ENCODE measurements around the gene CDH13. TPM values are rescaled to one million over a fixed set of nuclear protein-coding genes. Genes with fewer than 3 reads are reported as not detected.

CDH13 gene
- not detected in 2 replicates for total RNA-seq

DNA sequence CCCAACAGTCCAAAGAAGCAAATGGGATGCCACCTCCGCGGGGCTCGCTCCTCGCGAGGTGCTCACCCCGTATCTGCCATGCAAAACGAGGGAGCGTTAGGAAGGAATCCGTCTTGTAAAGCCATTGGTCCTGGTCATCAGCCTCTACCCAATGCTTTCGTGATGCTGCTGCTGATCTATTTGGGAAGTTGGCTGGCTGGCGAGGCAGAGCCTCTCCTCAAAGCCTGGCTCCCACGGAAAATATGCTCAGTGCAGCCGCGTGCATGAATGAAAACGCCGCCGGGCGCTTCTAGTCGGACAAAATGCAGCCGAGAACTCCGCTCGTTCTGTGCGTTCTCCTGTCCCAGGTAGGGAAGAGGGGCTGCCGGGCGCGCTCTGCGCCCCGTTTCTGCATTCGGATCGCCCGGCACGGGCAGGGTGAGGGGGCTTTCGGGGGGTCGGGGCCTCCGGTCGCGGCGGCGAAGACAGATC lies at the start of gene CDH13:
TSS of gene CDH13 (plus strand) at position 179 of the 471 bp plus-strand sequence.
- H3K27me3 Mint-ChIP-seq = peaks cover 65% of the 10 kb centered on the region
- intact Hi-C loops (cut with micrococcal nuclease) = no loop called here
- no peak within 1 kb of the TSS for H3K4me3 Mint-ChIP-seq
- no peak for DNase-seq
- H3K27ac Mint-ChIP-seq = no peak within 1 kb of the TSS
- H3K9me3 Mint-ChIP-seq = no peaks in the 10 kb centered on the region
- H3K36me3 Mint-ChIP-seq (ENCODE audit: low read depth) = no peaks in the 10 kb centered on the region
- H3K4me1 Mint-ChIP-seq = no peaks in the 10 kb centered on the region

DNA sequence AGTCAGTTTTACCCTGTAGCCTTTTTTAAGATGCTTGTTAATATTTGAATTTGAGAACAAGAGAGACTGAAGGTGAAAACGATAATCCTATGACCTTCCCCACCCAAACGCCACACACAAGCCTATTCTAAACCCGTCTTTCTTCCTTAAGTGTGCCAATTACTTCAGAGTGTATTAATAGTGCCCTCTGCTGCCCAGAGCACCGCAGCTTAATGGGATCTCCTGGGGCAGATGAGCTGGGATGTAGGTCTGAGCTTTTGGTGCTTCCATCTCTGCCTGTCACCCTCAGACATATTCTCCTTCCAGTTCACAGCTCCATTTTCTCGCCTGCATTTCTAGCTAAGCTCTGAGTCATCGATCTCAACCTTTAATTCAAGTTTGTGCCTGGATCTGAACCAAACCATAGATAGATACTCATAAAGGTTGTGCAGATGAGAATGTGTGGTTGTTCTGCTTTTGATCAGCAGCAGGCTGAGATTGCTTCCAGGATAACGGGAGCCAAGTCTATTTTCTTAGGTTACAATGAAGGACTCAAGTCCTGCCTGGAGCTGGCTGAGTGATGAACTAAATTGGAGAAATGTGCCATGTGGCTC lies 46.4 kb upstream of the CDH13 start:
- DNase-seq = no peak

DNA sequence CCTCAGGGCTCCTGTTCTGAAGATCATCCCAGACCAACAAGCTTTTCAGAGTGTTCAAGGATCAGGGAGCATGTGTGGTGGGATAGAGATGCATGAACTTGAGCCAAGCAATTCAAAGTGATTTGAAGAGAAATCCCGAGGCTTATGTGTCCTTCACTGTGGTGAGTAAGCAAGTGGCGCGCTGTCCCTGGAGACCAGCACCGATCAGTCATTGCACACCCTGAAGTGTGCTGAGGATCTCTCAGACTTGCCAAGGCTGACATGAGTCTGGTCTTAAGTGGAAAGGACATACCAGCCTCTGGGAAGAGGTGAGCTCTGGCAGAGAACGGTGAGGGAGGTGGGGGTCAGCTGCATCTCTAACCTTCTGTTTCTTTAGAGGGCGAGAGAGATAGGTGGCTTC lies 43.8 kb upstream of the CDH13 start:
- Mint-ChIP-seq H3K27ac (no peak overlapping the region), H3K4me1 (no peaks in the 10 kb centered on the region), H3K4me3 (no peak overlapping the region), H3K9me3 (no peaks in the 10 kb centered on the region), H3K36me3 (ENCODE audit: low read depth) (no peaks in the 10 kb centered on the region), H3K27me3 (no peaks in the 10 kb centered on the region)
- intact Hi-C loops (cut with micrococcal nuclease) = no loop called here
- no peak for DNase-seq

More for the DNA sequence above, 46.4 kb upstream of the CDH13 start:
- Mint-ChIP-seq H3K9me3 (no peaks in the 10 kb centered on the region), H3K4me1 (no peaks in the 10 kb centered on the region), H3K4me3 (no peak overlapping the region), H3K27ac (no peak overlapping the region), H3K36me3 (ENCODE audit: low read depth) (no peaks in the 10 kb centered on the region), H3K27me3 (peaks cover 2% of the 10 kb centered on the region)
- intact Hi-C loops (cut with micrococcal nuclease) = no loop called here

DNA sequence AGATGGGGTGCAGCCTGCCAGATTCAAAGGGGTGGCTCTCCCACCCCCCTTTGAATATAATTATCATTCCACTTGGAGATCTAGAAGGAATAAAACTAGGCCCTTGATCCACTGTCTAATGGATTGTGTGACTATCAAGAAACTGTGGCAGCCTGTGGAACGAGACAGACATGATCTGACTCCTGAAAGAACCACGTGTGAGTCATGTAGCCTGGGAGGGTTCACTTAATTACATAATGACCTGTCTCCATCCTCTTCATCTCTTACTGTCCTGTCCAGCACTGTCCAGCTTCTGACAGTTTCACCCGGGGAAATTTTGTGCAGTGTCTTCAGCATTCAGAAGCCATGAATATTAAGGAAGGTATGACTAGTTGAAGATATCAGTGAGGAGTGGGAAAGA lies 43.3 kb upstream of the CDH13 start:
- H3K27me3 Mint-ChIP-seq = no peaks in the 10 kb centered on the region
- no peaks in the 10 kb centered on the region for H3K4me1 Mint-ChIP-seq
- intact Hi-C loops (cut with micrococcal nuclease) = no loop called here
- no peaks in the 10 kb centered on the region for H3K36me3 Mint-ChIP-seq (ENCODE audit: low read depth)
- no peaks in the 10 kb centered on the region for H3K9me3 Mint-ChIP-seq
- DNase-seq = no peak
- no peak overlapping the region for H3K27ac Mint-ChIP-seq
- no peak overlapping the region for H3K4me3 Mint-ChIP-seq

DNA sequence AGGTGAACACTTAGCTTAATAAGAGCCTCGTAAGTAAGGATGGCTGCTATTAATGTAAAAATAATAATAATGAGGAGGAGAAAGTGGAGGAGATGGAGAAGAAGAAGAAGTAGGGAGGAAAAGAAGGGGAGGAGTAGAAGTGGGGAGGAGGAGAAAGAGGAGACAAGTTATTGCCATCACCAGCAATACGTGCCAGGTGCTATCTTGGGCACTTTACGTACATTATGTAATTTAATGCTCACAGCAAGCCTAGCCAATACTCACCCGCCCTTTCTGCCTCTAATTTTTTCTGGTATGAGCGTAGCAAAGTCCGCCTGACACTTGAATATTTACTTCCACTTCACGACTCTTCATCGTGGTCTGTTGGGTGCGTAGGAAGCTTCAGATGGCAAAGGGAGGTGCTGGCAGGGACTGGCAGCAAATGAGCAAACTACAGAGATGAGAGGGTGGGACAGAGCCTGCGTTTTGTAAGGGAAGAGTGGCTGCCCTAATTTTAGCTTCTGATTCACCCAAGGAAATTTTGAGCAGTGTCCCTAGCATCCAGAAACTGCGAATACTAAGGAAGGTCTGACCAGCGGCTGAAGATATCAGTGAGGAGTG lies 42.1 kb upstream of the CDH13 start:
- intact Hi-C loops (cut with micrococcal nuclease) = no loop called here
- H3K4me1 Mint-ChIP-seq = no peaks in the 10 kb centered on the region
- no peak overlapping the region for H3K27ac Mint-ChIP-seq
- no peak for DNase-seq
- H3K27me3 Mint-ChIP-seq = no peaks in the 10 kb centered on the region
- H3K9me3 Mint-ChIP-seq = no peaks in the 10 kb centered on the region
- no peak overlapping the region for H3K4me3 Mint-ChIP-seq
- no peaks in the 10 kb centered on the region for H3K36me3 Mint-ChIP-seq (ENCODE audit: low read depth)

DNA sequence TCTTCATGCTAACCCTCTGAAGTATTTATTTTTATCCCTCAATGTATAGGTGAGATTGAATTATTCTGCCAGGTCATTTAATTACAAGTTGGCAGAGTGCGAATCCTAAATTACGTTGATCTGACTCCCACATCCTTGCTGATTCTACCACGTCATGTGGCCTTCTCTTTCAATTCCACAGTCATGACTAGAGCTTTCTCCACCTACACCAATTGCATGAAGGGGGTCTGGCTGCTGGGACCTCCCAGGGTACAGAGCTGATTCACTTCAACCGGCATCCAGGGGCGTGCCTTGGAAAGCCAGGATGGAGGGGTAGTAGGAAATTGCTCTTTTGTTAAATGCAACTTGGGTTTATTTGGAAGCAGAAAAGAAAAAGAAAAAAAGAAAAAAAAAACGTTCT lies 41.1 kb upstream of the CDH13 start:
- no peak overlapping the region for H3K4me3 Mint-ChIP-seq
- H3K9me3 Mint-ChIP-seq = no peaks in the 10 kb centered on the region
- H3K27me3 Mint-ChIP-seq = no peaks in the 10 kb centered on the region
- no peaks in the 10 kb centered on the region for H3K36me3 Mint-ChIP-seq (ENCODE audit: low read depth)
- no peaks in the 10 kb centered on the region for H3K4me1 Mint-ChIP-seq
- DNase-seq = no peak
- intact Hi-C loops (cut with micrococcal nuclease) = no loop called here
- no peak overlapping the region for H3K27ac Mint-ChIP-seq

DNA sequence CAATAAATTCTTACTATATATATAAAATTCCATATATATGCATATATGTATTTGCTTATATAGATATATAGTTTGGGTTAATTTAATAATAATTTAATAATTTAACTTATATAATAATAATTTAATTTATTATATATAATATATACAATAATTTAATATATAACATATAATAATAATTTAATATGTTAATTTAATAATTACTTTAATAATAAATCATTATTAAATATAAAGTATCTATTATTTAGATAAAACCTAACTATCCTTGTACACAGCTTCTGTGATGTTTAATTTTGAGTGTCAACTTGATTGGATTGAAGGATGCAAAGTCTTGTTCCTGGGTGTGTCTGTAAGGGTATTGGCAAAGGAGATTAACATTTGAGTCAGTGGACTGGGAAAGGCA lies 40.6 kb upstream of the CDH13 start:
- intact Hi-C loops (cut with micrococcal nuclease) = no loop called here
- Mint-ChIP-seq H3K4me3 (no peak overlapping the region), H3K27me3 (no peaks in the 10 kb centered on the region), H3K4me1 (no peaks in the 10 kb centered on the region), H3K36me3 (ENCODE audit: low read depth) (no peaks in the 10 kb centered on the region), H3K27ac (no peak overlapping the region), H3K9me3 (no peaks in the 10 kb centered on the region)
- no peak for DNase-seq

DNA sequence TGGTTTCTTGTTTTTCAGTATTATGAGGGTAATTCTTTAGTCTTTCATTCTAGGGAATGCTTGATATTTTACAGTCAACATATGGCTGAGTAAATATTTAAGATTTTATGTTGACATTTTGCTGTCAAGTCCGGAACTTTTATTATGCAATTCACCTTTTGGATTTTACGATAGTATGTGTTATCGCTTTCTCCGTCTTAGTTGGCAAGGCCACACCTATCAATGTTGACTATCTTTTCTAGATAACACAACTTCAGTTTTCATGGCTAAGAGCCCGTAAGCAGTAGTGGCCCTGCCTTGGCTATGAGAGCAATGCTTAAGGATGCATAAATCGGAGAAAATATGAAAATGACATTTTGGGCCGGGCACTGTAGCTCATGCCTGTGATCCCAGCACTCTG lies 39.5 kb upstream of the CDH13 start:
- no peaks in the 10 kb centered on the region for H3K36me3 Mint-ChIP-seq (ENCODE audit: low read depth)
- no peaks in the 10 kb centered on the region for H3K27me3 Mint-ChIP-seq
- H3K9me3 Mint-ChIP-seq = no peaks in the 10 kb centered on the region
- no peaks in the 10 kb centered on the region for H3K4me1 Mint-ChIP-seq
- no peak overlapping the region for H3K27ac Mint-ChIP-seq
- H3K4me3 Mint-ChIP-seq = no peak overlapping the region
- intact Hi-C loops (cut with micrococcal nuclease) = no loop called here
- DNase-seq = no peak

DNA sequence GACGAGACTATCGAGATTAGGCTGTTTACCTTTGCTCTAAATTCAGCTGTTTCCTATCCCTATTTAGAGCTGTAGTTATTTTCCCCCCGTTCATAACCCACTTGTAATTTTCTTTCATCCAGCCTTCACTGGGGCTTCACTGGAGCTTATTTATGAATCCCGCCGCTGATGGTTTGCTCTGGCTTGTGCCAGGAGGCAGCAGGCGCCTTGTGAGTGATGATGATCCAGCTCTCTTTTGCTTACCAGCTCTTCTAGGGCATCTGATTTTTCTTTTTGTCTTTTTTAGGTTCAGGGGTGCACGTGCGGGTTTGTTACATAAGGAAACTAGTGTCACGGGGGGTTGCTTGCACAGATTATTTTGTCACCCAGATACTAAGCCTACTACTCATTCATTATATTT lies 37.4 kb upstream of the CDH13 start:
- no peaks in the 10 kb centered on the region for H3K9me3 Mint-ChIP-seq
- H3K36me3 Mint-ChIP-seq (ENCODE audit: low read depth) = no peaks in the 10 kb centered on the region
- no peaks in the 10 kb centered on the region for H3K4me1 Mint-ChIP-seq
- intact Hi-C loops (cut with micrococcal nuclease) = no loop called here
- H3K4me3 Mint-ChIP-seq = no peak overlapping the region
- H3K27me3 Mint-ChIP-seq = no peaks in the 10 kb centered on the region
- no peak for DNase-seq
- H3K27ac Mint-ChIP-seq = no peak overlapping the region

DNA sequence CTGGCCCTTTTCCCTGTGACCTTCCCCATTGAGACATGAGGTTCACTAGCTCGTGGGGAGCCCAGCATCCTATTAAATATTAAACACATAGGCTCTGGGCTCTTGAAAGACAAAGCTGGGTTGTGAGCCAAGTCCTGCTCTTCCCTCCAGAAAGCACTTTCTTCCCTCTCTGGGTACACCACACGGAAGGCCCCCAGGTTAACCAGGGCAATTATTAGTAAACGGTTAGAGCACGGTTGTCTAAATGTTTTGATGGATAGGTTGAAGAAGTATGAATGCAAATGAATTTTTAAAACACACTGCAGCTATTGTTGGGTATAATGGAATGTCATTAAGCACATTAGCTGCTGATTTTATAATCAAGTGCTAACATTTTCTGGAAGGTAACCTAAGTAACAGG lies 32.7 kb upstream of the CDH13 start:
- DNase-seq = no peak
- Mint-ChIP-seq H3K27me3 (no peaks in the 10 kb centered on the region), H3K4me3 (no peak overlapping the region), H3K9me3 (no peaks in the 10 kb centered on the region), H3K36me3 (ENCODE audit: low read depth) (no peaks in the 10 kb centered on the region), H3K27ac (no peak overlapping the region), H3K4me1 (no peaks in the 10 kb centered on the region)
- intact Hi-C loops (cut with micrococcal nuclease) = no loop called here

DNA sequence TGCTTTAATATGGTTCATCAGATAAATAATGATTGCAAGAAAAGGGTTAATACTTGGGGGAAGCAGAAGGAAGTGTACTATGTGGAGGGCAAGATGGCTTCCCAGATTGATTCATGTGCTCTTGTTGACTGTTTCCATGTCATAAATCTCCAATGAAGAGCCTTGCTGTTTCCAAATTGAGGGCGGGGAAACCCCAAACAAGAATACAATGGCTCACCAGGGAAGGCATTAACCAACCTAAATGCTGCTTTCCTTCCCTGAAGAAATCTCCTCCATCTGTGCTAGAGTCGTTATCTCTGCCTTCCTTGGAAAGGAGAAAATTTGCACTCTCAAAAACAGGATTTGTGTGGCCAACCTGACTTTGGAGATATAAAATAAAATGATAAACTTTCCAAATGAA lies 28.0 kb upstream of the CDH13 start:
- intact Hi-C loops (cut with micrococcal nuclease) = no loop called here
- Mint-ChIP-seq H3K36me3 (ENCODE audit: low read depth) (no peaks in the 10 kb centered on the region), H3K4me1 (no peaks in the 10 kb centered on the region), H3K9me3 (peaks cover 3% of the 10 kb centered on the region), H3K27me3 (no peaks in the 10 kb centered on the region), H3K4me3 (no peak overlapping the region), H3K27ac (no peak overlapping the region)
- DNase-seq = no peak

DNA sequence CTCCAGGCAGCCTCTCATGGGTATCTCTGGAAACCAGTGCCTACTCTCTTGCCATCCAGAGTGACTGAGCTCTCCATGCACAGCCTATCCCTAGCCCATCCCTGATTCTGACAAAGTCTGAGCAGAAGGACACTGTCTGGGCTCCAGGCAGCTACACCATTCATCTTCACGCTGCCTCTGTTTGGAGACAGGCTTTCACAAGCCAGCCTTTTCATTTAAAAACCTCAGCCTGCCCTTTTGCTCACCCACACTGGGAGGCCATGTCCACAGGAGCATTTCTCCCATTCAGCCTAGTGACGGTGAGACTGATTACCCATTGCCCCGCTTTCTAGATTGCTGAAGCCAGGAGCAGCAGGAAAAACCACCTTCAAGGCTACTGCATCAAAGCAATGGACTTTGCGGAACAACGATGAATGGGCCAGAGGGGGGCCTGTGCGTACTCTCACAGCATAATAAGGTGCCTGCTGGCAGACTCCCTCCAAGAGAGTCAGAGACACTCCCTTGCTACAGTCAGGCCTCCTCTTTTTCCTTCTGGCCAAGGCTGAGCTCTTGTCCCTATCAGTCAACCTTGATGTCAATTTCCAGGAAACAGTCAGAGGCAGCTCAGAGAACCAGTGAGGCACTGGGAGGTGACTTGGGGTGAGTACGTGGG lies 24.7 kb upstream of the CDH13 start:
- Mint-ChIP-seq H3K27me3 (no peaks in the 10 kb centered on the region), H3K4me3 (no peak overlapping the region), H3K4me1 (no peaks in the 10 kb centered on the region), H3K9me3 (peaks cover 3% of the 10 kb centered on the region), H3K36me3 (ENCODE audit: low read depth) (no peaks in the 10 kb centered on the region), H3K27ac (no peak overlapping the region)
- no peak for DNase-seq
- intact Hi-C loops (cut with micrococcal nuclease) = no loop called here

DNA sequence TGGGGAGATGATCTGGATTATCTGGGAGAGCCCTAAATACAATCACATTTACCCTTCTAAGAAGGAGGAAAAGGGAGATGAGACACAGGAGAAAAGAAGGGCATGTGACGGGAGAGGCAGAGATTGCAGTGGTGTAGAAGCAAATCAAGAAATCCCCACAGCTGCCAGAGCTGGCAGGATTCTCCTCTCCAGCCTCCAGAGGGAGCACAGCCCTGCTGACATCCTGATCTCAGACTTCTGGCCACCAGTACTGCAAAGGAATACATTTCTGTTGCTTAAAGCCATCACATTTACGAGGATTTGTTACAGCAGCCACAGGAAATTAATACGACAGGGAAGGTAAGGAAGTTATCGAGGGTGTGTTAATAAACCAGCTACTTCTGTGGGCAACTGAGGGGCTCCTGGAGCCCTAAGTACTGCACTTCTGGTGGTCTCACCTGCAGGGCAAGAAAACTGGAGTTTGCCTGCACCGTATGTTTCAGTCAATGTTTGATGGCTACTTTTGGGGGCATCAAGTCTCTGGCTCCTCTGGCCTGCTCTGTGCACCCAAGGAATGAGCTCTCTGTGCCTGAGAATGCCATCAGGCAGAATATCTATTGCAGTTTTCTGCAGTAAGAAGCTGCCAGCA lies 22.9 kb upstream of the CDH13 start:
- intact Hi-C loops (cut with micrococcal nuclease) = no loop called here
- Mint-ChIP-seq H3K4me3 (no peak overlapping the region), H3K4me1 (no peaks in the 10 kb centered on the region), H3K27ac (no peak overlapping the region), H3K27me3 (no peaks in the 10 kb centered on the region), H3K9me3 (peaks cover 3% of the 10 kb centered on the region), H3K36me3 (ENCODE audit: low read depth) (no peaks in the 10 kb centered on the region)
- no peak for DNase-seq

DNA sequence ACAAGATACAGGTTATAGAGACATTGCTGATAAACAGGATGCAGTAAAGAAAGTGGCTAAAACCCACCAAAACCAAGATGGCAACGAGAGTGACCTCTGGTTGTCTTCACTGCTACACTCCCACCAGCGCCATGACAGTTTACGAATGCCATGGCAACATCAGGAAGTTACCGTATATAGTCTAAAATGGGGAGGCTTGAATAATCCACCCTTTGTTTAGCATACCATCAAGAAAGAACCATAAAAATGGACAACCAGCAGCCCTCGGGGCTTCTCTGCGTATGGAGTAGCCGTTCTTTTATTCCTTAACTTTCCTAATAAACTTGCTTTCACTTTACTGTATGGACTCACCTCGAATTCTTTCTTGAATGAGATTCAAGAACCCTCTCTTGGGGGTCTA lies 21.7 kb upstream of the CDH13 start:
- DNase-seq = no peak
- Mint-ChIP-seq H3K36me3 (ENCODE audit: low read depth) (no peaks in the 10 kb centered on the region), H3K27ac (no peak overlapping the region), H3K27me3 (no peaks in the 10 kb centered on the region), H3K4me3 (no peak overlapping the region), H3K4me1 (no peaks in the 10 kb centered on the region), H3K9me3 (peaks cover 3% of the 10 kb centered on the region)
- intact Hi-C loops (cut with micrococcal nuclease) = no loop called here
